Chondrocyte (in vitro differentiated cells): Measurements from ENCODE around the gene COQ4. TPM values are rescaled to one million over a fixed set of nuclear protein-coding genes. Genes with fewer than 3 reads are reported as not detected.
"Not testable (repeated sequence)": the region's sequence is repeated elsewhere in the genome, so short reads cannot be mapped to it uniquely, and the experiment has no call there.

Source experiments
- DNase-seq: peaks from one replicate; pipeline ENCODE4 v3.0.0; 2021; ENCODE audit warnings: mixed read lengths, low spot score
- H3K27ac Mint-ChIP-seq: one replicate; pipeline ENCODE4 v1.8.0; 2021; ENCODE audit warnings: mild to moderate bottlenecking, moderate library complexity, mixed read lengths; ENCODE audit not compliant: unreplicated experiment
- H3K27me3 Mint-ChIP-seq: 2 replicates; pipeline ENCODE4 v1.8.0; 2021; ENCODE audit warnings: low read depth, mixed read lengths
- H3K36me3 Mint-ChIP-seq: 2 replicates; pipeline ENCODE4 v1.8.0; 2021; ENCODE audit warnings: low read depth, mixed read lengths
- H3K4me1 Mint-ChIP-seq: 2 replicates; pipeline ENCODE4 v1.8.0; 2021; ENCODE audit warnings: low read depth, mild to moderate bottlenecking, mixed read lengths
- H3K4me3 Mint-ChIP-seq: one replicate; pipeline ENCODE4 v1.8.0; 2021; ENCODE audit warnings: mild to moderate bottlenecking, moderate library complexity, mixed read lengths; ENCODE audit not compliant: unreplicated experiment
- H3K9me3 Mint-ChIP-seq: 2 replicates; pipeline ENCODE4 v1.8.0; 2021; ENCODE audit warnings: low read depth, mixed read lengths
- total RNA-seq: library from RNA; stranded (reverse); gene quantifications from 3 replicates; pipeline ENCODE4 v1.2.1, GENCODE V29; 2021
- TF ChIP-seq, protein P1 (sequence below): fragments of 200-600 bp; sonication (generic); IDR thresholded peaks from 2 replicates; pipeline ENCODE4 v1.5.0; 2021; ENCODE audit warnings: antibody characterized with exemption, mild to moderate bottlenecking, moderate library complexity

The COQ4 gene
- total RNA-seq, 1 donor from 2014 or later = 24.5 TPM

GRCh38 chr9:128337936-128338335 lies 15.3 kb downstream of the COQ4 start:
- H3K27me3 Mint-ChIP-seq = no peaks in the 10 kb centered on the region
- DNase-seq = no peak
- H3K4me3 Mint-ChIP-seq = no peak overlapping the region
- peaks cover 10% of the 10 kb centered on the region for H3K4me1 Mint-ChIP-seq
- TF ChIP-seq, protein P1, sequence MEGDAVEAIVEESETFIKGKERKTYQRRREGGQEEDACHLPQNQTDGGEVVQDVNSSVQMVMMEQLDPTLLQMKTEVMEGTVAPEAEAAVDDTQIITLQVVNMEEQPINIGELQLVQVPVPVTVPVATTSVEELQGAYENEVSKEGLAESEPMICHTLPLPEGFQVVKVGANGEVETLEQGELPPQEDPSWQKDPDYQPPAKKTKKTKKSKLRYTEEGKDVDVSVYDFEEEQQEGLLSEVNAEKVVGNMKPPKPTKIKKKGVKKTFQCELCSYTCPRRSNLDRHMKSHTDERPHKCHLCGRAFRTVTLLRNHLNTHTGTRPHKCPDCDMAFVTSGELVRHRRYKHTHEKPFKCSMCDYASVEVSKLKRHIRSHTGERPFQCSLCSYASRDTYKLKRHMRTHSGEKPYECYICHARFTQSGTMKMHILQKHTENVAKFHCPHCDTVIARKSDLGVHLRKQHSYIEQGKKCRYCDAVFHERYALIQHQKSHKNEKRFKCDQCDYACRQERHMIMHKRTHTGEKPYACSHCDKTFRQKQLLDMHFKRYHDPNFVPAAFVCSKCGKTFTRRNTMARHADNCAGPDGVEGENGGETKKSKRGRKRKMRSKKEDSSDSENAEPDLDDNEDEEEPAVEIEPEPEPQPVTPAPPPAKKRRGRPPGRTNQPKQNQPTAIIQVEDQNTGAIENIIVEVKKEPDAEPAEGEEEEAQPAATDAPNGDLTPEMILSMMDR = no peak
- H3K9me3 Mint-ChIP-seq = no peaks in the 10 kb centered on the region
- peaks cover 3% of the 10 kb centered on the region for H3K36me3 Mint-ChIP-seq
- H3K27ac Mint-ChIP-seq = no peak overlapping the region

DNA sequence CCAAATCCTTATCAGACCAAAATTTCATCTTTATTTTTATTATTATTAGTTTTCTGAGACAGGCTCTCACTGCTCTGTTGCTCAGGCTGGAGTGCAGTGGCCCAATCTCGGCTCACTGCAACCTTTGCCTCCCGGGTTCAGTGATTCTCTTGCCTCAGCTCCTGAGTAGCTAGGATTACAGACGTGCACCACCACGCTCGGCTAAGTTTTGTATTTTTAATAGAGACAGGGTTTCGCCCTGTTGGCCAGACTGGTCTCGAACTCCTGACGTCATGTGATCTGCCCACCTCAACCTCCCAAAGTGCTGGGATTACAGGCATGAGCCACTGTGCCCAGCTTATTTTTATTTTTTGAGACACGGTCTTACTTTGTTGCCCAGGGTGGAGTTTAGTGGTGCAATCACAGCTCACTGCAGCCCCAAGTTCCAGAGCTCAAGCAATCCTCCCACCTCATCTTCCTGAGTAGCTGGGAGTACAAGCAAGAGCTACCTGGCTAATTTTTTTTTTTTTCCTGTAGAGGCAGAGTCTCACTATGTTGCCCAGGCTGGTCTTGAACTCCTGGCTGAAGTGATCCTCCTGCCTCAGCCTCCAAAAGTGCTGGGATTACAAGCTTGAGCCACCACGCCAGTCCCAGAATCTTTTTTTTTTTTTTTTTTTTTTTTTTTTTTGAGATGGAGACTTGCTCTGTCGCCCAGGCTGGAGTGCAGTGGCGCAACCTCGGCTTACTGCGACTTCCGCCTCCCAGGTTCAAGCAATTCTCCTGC lies 16.4 kb downstream of the COQ4 start:
- peaks cover 10% of the 10 kb centered on the region for H3K4me1 Mint-ChIP-seq
- H3K27me3 Mint-ChIP-seq, H3K36me3 Mint-ChIP-seq, H3K9me3 Mint-ChIP-seq, H3K27ac Mint-ChIP-seq, DNase-seq: not testable (repeated sequence)
- H3K4me3 Mint-ChIP-seq = peak overlapping the region; percentile 85

DNA sequence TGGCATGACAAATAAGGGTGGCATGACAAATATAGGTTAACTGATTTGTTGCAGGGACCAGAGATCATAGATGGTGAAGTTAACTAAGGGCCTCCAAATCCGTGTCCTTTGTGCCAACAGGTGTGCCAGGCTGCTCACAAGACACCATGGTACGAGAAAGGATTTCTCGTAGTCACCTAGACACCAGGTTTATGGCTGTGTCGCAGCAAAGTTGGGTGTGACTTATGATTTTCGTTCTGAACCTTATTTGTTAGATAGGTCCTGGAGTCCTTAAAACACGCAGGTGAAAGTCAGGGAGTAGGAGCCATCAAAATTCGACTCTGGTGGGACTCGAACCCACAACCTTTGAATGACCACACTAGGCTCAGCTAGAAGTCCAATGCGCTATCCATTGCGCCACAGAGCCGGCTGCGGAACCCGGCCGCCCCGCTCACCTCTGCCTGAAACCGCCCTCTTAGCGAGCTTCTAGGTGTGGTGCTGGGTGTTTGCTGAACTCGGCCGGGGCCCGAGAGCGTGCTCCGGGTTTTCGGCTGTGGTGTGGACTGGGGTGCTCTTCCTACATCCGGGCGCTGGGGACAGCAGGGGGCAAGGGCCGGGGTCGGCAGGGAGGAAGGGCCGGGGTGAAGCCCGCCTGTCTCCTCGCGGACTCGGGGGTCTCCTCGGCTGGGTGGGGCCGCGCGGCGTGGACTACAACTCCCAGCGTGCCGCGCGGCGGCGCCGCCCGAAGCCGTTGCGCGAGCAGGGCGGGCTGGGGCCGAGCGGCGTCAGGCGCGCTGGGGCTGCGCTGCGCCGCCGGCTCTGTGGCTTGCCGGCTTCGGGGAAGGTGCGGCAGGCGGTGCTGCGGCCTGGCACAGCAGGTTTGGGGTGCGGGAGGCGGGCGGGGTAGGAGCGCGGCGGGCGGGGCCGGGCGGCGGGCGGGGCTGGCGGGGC lies 17.4 kb downstream of the COQ4 start, which contains the start of gene SLC27A4:
Gene SLC27A4 (plus strand): TSS at position 767 of the 930 bp plus-strand sequence. CDS start 2,606 bp downstream, outside the sequence.
- TF ChIP-seq, protein P1 = no peak
- no peak for DNase-seq
- Mint-ChIP-seq H3K4me1 (peaks cover 10% of the 10 kb centered on the region), H3K36me3 (peaks cover 10% of the 10 kb centered on the region), H3K27ac (peak within 1 kb of the TSS; percentile 87), H3K4me3 (peak within 1 kb of the TSS; percentile 85), H3K27me3 (no peaks in the 10 kb centered on the region), H3K9me3 (no peaks in the 10 kb centered on the region)

DNA sequence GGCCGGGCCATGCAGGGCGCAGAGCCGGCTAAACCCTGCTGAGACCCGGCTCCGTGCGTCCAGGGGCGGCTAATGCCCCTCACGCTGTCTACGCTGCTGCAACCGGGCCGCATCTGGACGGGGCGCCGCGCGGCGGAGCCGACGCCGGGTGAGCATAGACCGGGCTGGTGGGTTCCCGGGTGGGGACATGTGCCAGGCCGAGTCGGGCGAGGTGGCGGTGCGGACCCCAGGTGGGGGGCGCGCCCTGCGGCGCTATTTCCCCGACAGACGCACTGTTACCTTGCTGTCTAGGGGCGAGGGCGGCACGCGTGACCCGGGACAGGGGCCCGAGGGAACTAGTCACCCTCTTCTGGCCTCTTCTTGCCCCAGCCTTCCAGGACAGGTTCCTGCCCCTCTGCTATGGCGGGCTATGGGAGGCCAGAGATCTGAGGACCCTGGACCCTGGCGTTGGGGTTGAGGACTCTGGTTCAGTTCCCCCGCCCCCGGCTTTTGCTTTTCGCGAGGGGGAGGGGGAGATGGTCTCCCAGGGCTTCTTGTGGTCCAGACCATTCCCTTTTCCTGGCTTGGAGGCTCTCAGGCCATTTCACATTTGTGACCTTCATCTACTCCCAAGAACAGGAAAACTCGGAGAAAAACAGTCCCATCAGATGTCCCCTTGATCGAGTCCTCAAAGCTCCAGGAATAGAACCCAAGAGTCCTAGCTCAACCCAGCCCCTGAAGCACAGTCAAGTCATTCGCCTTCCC lies 18.2 kb downstream of the COQ4 start:
- DNase-seq = no peak
- Mint-ChIP-seq H3K9me3 (no peaks in the 10 kb centered on the region), H3K4me3 (peak overlapping the region; percentile 85), H3K27me3 (no peaks in the 10 kb centered on the region), H3K4me1 (peaks cover 10% of the 10 kb centered on the region), H3K27ac (peak overlapping the region; percentile 87), H3K36me3 (peaks cover 12% of the 10 kb centered on the region)
- TF ChIP-seq, protein P1 = no peak

- H3K9me3 Mint-ChIP-seq = no peaks in the 10 kb centered on the region
- H3K27ac Mint-ChIP-seq = peak overlapping the region; percentile 87
- H3K36me3 Mint-ChIP-seq = peaks cover 12% of the 10 kb centered on the region
- H3K4me3 Mint-ChIP-seq = peak overlapping the region; percentile 85
- TF ChIP-seq, protein P1 = peak; percentile 80
- H3K4me1 Mint-ChIP-seq = peaks cover 10% of the 10 kb centered on the region
- no peaks in the 10 kb centered on the region for H3K27me3 Mint-ChIP-seq
- no peak for DNase-seq
Observed at GRCh38 chr9:128341435-128341849, 18.8 kb downstream of the COQ4 start.
